NCI-H1417 (cell line): ENCODE results near the gene TMTC4.
"Not testable (repeated sequence)": the region's sequence is repeated elsewhere in the genome, so short reads cannot be mapped to it uniquely, and the experiment has no call there.

ENCODE experiments used
- DNase-seq, 3 experiments: peaks; one replicate each; lab custom pipeline; 2025; lab: John Stamatoyannopoulos, UW

TMTC4 gene

DNA sequence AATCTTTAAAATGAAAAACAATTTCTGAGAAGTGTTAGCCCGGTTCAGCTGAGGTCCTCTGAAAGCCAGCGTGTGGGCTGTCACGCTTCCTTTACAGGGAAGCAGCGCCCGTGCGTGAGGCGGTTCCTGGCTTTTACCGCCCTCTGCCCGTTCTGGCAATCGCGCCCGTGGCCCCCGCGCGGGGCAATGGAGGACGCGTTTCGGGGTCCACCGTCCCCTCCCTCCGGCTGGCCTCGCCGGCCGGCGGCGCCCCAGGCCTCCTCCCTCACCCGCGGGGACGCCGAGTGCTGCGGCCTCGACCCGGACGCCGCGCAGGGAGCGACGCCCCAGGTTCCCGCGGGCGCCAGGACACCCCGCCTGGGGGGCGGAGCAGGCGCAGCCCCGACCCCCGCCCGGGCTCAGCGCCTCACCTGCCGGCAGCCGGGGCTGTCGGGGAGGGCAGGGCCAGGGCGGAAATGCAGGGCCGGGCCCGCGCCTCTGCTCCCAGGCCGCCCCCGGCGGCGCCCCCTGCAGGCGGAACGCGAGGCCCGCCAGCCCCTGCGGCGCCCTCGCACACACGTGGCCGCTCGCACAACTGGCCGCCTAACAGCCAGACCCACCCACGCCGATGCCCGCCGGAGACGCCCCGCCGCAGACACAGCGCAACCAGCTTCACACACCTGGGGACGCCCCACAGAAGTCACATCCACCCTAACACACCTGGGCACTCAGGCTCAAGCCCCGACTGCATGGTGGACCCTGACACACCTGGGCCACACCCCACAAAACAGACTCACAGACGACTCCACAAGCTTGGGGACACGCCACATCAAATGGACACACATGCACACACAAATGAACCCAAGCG, 86.0 kb downstream of the TMTC4 start, which contains the start of gene GGACT:
TSS of gene GGACT (minus strand) at position 459 of the 847 bp plus-strand sequence. CDS start 56,198 bp downstream, outside the sequence.
- peak; percentile 84 to 92 (median 90) for DNase-seq

- no peak for DNase-seq
These were observed 89.7 kb downstream of the TMTC4 start for GRCh38 chr13:100584896-100585295.

GRCh38 chr13:100581504-100581903, 93.1 kb downstream of the TMTC4 start:
- DNase-seq = no peak

DNA sequence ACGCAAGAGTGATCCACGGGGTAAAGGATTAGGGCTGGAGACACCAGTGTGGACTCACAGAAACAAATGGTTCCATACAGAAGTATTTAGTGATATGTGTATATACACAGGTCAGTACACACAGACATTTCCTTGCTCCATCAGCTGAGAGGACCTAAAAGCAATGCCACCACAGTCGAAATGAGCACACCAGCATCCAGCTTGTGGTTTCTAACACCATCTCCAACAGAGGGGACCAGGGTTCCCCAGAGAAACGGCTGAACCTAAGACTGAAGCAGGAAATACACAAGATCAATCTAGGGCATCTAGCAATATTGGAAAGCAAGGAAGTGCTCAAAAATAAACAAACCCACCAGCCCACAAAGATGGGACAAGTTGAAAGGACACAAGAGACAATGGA, 93.6 kb downstream of the TMTC4 start:
- DNase-seq = no peak

GRCh38 chr13:100580045-100580444, 94.5 kb downstream of the TMTC4 start:
- DNase-seq = no peak

- DNase-seq = not testable (repeated sequence)
These were observed 97.4 kb downstream of the TMTC4 start for GRCh38 chr13:100577239-100577638.

GRCh38 chr13:100573121-100573520, 101.5 kb downstream of the TMTC4 start:
- DNase-seq = peak; percentile 78 to 95 (median 90)

GRCh38 chr13:100566543-100566942, 108.1 kb downstream of the TMTC4 start:
- DNase-seq = no peak

- DNase-seq = peak in 1 of 3 experiments; percentile 36
These were observed 109.3 kb downstream of the TMTC4 start for GRCh38 chr13:100565286-100565685.

DNA sequence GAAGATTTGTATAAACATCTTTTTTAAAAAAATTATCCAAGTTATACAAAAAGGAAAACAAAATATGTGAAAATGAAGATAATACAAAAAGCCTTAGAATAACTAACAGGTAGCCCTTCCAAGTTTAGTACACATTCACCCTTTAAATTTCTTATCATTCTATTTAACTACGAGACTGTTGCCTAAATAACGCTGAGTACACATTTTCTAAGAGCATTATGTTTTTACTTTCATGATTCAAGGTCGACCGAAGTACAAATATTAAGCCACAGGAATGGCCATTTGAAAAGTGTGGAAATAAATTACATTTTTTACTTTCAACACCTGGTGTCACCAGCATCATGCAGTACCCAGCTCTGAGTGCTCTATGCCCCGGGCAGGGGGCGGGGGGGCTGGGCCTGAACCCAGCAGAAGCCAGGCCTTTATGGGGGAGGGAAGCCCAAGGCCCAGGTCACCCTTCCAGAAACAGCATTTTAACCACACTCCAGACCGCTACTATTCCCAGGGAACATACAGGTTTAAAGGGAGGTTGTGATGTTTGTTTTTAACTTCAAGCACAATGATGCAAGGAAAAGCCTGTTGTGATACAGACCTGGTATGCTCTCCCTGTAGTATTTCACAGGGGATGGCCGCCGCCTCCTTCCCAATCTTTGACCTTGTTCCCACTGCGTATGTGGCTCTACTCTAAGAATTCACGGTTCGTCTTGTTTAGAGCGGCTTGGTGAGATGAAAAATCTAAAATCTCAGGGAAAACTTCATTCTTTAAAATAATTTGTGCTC, 110.0 kb downstream of the TMTC4 start:
- peak in 2 of 3 experiments; percentile 14 to 40 for DNase-seq

- no peak for DNase-seq
These were observed 110.8 kb downstream of the TMTC4 start for GRCh38 chr13:100563779-100564178.

GRCh38 chr13:100561599-100562204, 112.9 kb downstream of the TMTC4 start:
- no peak for DNase-seq

- no peak for DNase-seq
These were observed 113.5 kb downstream of the TMTC4 start for GRCh38 chr13:100561158-100561499.

- DNase-seq = no peak
These were observed 114.0 kb downstream of the TMTC4 start for GRCh38 chr13:100560498-100561157.

DNA sequence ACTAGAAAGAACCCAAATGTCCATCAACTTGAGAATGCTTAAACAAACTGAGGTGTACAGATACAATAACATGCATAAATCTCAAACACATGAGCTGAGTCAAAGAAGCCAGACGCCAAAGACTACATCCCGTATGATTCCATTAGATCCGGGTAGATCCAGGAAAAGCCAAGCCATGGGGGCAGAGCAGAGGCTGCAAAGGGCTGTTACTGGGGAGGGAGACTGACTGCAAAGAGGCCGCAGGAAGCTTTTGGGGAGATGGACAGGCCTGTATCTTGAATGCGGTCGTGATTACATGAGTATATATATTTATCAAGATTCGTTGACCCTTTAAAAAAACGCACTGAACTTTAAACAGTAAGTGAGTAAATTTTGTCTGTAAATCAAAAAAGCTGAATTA, 114.7 kb downstream of the TMTC4 start:
- no peak for DNase-seq
